Stimulated activated CD8-positive, alpha-beta memory T cell treated with anti-CD3 and anti-CD28 coated beads, Interleukin-12 subunit alpha, Interleukin-12 subunit beta, amount 100 ng/mL, for 24 hours (primary cell): ENCODE data around the gene COX15.
"Not testable (repeated sequence)": the region's sequence is repeated elsewhere in the genome, so short reads cannot be mapped to it uniquely, and the experiment has no call there.

Experiments
- DNase-seq: peaks from one replicate; pipeline ENCODE4 v3.0.0-alpha.2; 2020; ENCODE audit errors: extremely low read depth

COX15 gene

GRCh38 chr10:99740933-99741559 lies 9.1 kb upstream of the COX15 start:
- DNase-seq = no peak

- no peak for DNase-seq
Measured at GRCh38 chr10:99740260-99740659, 8.3 kb upstream of the COX15 start.

GRCh38 chr10:99734111-99734510 lies 2.2 kb upstream of the COX15 start:
- not testable (repeated sequence) for DNase-seq

GRCh38 chr10:99733366-99733765 lies 1.4 kb upstream of the COX15 start:
- no peak for DNase-seq

- no peak for DNase-seq
Measured at GRCh38 chr10:99731306-99732032, 458 bp downstream of the COX15 start.

- DNase-seq = no peak
Measured at GRCh38 chr10:99730026-99730425, 1.9 kb downstream of the COX15 start.

- DNase-seq = no peak
Measured at GRCh38 chr10:99720387-99720786, 11.5 kb downstream of the COX15 start.

GRCh38 chr10:99714446-99714845 lies 17.5 kb downstream of the COX15 start:
- no peak for DNase-seq

GRCh38 chr10:99711129-99711719 lies 20.7 kb downstream of the COX15 start:
- no peak for DNase-seq

- no peak for DNase-seq
Measured at GRCh38 chr10:99709480-99710229, 22.3 kb downstream of the COX15 start.

GRCh38 chr10:99708428-99709012 lies 23.4 kb downstream of the COX15 start:
- DNase-seq = no peak

GRCh38 chr10:99700649-99701048 lies 31.3 kb downstream of the COX15 start:
- DNase-seq = no peak

GRCh38 chr10:99698504-99699080 lies 33.3 kb downstream of the COX15 start:
- no peak for DNase-seq

- DNase-seq = no peak
Measured at GRCh38 chr10:99695761-99696160, 36.2 kb downstream of the COX15 start.

GRCh38 chr10:99693933-99694583 lies 37.9 kb downstream of the COX15 start:
- DNase-seq = no peak

- no peak for DNase-seq
Measured at GRCh38 chr10:99689461-99689860, 42.5 kb downstream of the COX15 start.

- DNase-seq = no peak
Measured at GRCh38 chr10:99685597-99685967, 46.3 kb downstream of the COX15 start.

GRCh38 chr10:99682752-99683151 lies 49.2 kb downstream of the COX15 start:
- no peak for DNase-seq
